Colon (tissue), 2 donors: ENCODE measurements around the gene EMC10.

Source experiments
- FAIRE-seq: peaks from 2 replicates; lab custom pipeline; 2012; peaks lifted over from hg19 to GRCh38; lab: Jason Lieb, UNC
- donor health status: control.
- donor health status: control.

The EMC10 gene

GRCh38 chr19:50497022-50497405 lies 20.7 kb downstream of the EMC10 start:
- no peak for FAIRE-seq

- FAIRE-seq: no peak
Measured at GRCh38 chr19:50498219-50499056, 22.1 kb downstream of the EMC10 start.

- no peak for FAIRE-seq
Measured at GRCh38 chr19:50500060-50500752, 23.9 kb downstream of the EMC10 start.

- no peak for FAIRE-seq
Measured at GRCh38 chr19:50500753-50501151, 24.4 kb downstream of the EMC10 start.

- no peak for FAIRE-seq
Measured at GRCh38 chr19:50501186-50501567, 24.9 kb downstream of the EMC10 start.

GRCh38 chr19:50501568-50502475 lies 25.5 kb downstream of the EMC10 start:
- FAIRE-seq: no peak

- no peak for FAIRE-seq
Measured at GRCh38 chr19:50505856-50506611, 29.7 kb downstream of the EMC10 start.

GRCh38 chr19:50506700-50507099 lies 30.4 kb downstream of the EMC10 start:
- FAIRE-seq: no peak

- no peak for FAIRE-seq
Measured at GRCh38 chr19:50507376-50507775, 31.1 kb downstream of the EMC10 start.

- no peak for FAIRE-seq
Measured at GRCh38 chr19:50508843-50509190, 32.5 kb downstream of the EMC10 start.

GRCh38 chr19:50509366-50509765 lies 33.1 kb downstream of the EMC10 start:
- FAIRE-seq: no peak

GRCh38 chr19:50510121-50510670 lies 33.9 kb downstream of the EMC10 start:
- no peak for FAIRE-seq

- no peak for FAIRE-seq
Measured at GRCh38 chr19:50510700-50511068, 34.4 kb downstream of the EMC10 start.

- peak; percentile 60 for FAIRE-seq
Measured at GRCh38 chr19:50511069-50511822, 34.9 kb downstream of the EMC10 start, which contains the start of gene JOSD2. Gene JOSD2 (minus strand): TSS chr19:50511191. CDS start chr19:50510431, 760 bp downstream.

- no peak for FAIRE-seq
Measured at GRCh38 chr19:50512112-50512998, 36.0 kb downstream of the EMC10 start.

- no peak for FAIRE-seq
Measured at GRCh38 chr19:50512999-50513745, 36.9 kb downstream of the EMC10 start.

GRCh38 chr19:50513746-50514345 lies 37.5 kb downstream of the EMC10 start, which contains the start of gene ASPDH:
Gene ASPDH (minus strand): TSS chr19:50513913. CDS start chr19:50513823, 90 bp downstream.
- FAIRE-seq: no peak
